ENCODE data around the gene ZFYVE26.
A peak's percentile ranks its signal among the peaks of the same experiment; 100 is the strongest.

The ZFYVE26 gene

GRCh38 chr14:67756496-67756895 lies 59.9 kb downstream of the ZFYVE26 start:
- no peaks in the 10 kb centered on the region for H3K27me3 ChIP-seq (ENCODE audit: control insufficient read depth, insufficient read depth, low read length)
- H3K9me3 ChIP-seq (ENCODE audit: control insufficient read depth, insufficient read depth, low read length) = no peaks in the 10 kb centered on the region
- DNase-seq (ENCODE audit: low read depth, low spot score) = no peak
- H3K36me3 ChIP-seq (ENCODE audit: control insufficient read depth, insufficient read depth, low read length) = peaks cover 17% of the 10 kb centered on the region; the same call in 1 of the 2 replicates
- H3K4me3 ChIP-seq (ENCODE audit: low read length) = no peak overlapping the region
- no peaks in the 10 kb centered on the region for H3K4me1 ChIP-seq (ENCODE audit: control insufficient read depth, insufficient read depth, low read length)
- no peak overlapping the region for H3K27ac ChIP-seq (ENCODE audit: low read length)
- WGBS (ENCODE audit: insufficient coverage, insufficient read length) = no CpG with 5 or more reads among the region's 1 CpG

DNA sequence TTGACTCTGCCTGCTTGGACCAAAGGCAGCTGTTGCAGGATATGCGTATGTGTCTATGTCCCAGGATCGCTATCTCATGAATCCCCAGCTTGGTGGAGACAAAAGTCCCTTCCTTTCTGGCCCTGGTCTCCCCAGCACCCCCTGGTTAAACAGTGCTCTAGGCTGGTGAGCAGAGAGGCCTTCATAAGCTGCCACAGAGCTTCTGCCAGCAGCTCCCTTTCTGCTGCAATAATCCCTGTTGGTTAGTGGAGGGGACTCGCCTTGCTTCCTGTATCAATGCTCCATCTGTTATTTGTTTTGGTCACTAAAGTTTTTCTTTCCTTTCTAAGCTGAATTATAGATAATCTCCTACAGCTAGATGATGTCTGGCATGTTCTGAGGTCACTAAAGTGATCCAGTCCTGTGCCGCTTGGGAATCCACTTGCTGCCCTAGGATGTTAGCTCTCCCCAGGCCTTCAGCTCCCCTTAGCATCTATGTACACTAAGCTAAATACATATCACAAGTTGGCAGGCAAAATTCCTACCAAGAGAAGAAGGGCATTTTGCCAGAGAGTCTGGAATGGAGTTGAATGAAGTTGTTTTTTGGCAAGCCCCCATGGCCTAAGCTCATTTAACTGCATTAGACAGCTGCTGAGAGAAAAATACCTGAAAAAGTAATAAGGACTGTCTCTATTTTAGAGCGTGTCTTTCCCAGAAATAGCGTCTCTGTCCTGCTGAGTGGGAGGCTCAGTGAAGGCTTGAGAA lies 66.9 kb downstream of the ZFYVE26 start:
- Histone ChIP-seq H3K27me3 (ENCODE audit: control insufficient read depth, insufficient read depth, low read length) (no peaks in the 10 kb centered on the region), H3K27ac (ENCODE audit: low read length) (no peak overlapping the region), H3K36me3 (ENCODE audit: control insufficient read depth, insufficient read depth, low read length) (peaks cover 21% of the 10 kb centered on the region; the same call in 1 of the 2 replicates), H3K4me1 (ENCODE audit: control insufficient read depth, insufficient read depth, low read length) (no peaks in the 10 kb centered on the region), H3K4me3 (ENCODE audit: low read length) (no peak overlapping the region), H3K9me3 (ENCODE audit: control insufficient read depth, insufficient read depth, low read length) (no peaks in the 10 kb centered on the region)
- no CpG with 5 or more reads among the region's 6 CpGs for WGBS (ENCODE audit: insufficient coverage, insufficient read length)
- no peak for DNase-seq (ENCODE audit: low read depth, low spot score)

DNA sequence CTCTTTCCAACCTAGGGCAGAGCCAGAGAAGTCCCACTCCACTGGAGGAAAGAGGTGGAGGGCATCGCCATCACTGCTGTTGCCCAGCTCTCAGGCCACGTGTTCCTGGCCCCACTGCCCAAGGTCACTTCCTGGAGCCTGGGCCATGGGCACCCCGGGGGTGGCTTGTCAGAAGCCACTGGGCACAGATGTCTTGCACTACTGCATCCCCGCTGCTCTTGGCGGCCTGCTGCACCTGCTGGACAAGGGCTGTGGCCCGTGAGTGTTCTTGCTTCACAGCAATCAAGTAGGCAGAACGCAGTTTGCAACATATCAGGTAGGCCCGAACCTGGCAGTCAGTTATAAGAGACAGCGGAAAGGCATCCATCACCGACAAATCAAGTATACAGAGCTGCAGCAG lies 68.1 kb downstream of the ZFYVE26 start:
- Histone ChIP-seq H3K4me1 (ENCODE audit: control insufficient read depth, insufficient read depth, low read length) (no peaks in the 10 kb centered on the region), H3K4me3 (ENCODE audit: low read length) (no peak overlapping the region), H3K27ac (ENCODE audit: low read length) (no peak overlapping the region), H3K27me3 (ENCODE audit: control insufficient read depth, insufficient read depth, low read length) (no peaks in the 10 kb centered on the region), H3K9me3 (ENCODE audit: control insufficient read depth, insufficient read depth, low read length) (no peaks in the 10 kb centered on the region), H3K36me3 (ENCODE audit: control insufficient read depth, insufficient read depth, low read length) (peaks cover 20% of the 10 kb centered on the region; the same call in 1 of the 2 replicates)
- WGBS (ENCODE audit: insufficient coverage, insufficient read length) = no CpG with 5 or more reads among the region's 10 CpGs
- DNase-seq (ENCODE audit: low read depth, low spot score) = no peak

- no peaks in the 10 kb centered on the region for H3K4me1 ChIP-seq (ENCODE audit: control insufficient read depth, insufficient read depth, low read length)
- no CpG with 5 or more reads among the region's 1 CpG for WGBS (ENCODE audit: insufficient coverage, insufficient read length)
- H3K27ac ChIP-seq (ENCODE audit: low read length) = no peak overlapping the region
- H3K27me3 ChIP-seq (ENCODE audit: control insufficient read depth, insufficient read depth, low read length) = no peaks in the 10 kb centered on the region
- no peaks in the 10 kb centered on the region for H3K9me3 ChIP-seq (ENCODE audit: control insufficient read depth, insufficient read depth, low read length)
- H3K4me3 ChIP-seq (ENCODE audit: low read length) = no peak overlapping the region
- peaks cover 12% of the 10 kb centered on the region; the same call in 1 of the 2 replicates for H3K36me3 ChIP-seq (ENCODE audit: control insufficient read depth, insufficient read depth, low read length)
- no peak for DNase-seq (ENCODE audit: low read depth, low spot score)
Measured at GRCh38 chr14:67746927-67747326, 69.5 kb downstream of the ZFYVE26 start.

- Histone ChIP-seq H3K4me3 (ENCODE audit: low read length) (no peak overlapping the region), H3K4me1 (ENCODE audit: control insufficient read depth, insufficient read depth, low read length) (no peaks in the 10 kb centered on the region), H3K27me3 (ENCODE audit: control insufficient read depth, insufficient read depth, low read length) (no peaks in the 10 kb centered on the region), H3K9me3 (ENCODE audit: control insufficient read depth, insufficient read depth, low read length) (no peaks in the 10 kb centered on the region), H3K27ac (ENCODE audit: low read length) (no peak overlapping the region), H3K36me3 (ENCODE audit: control insufficient read depth, insufficient read depth, low read length) (peaks cover 6% of the 10 kb centered on the region; the same call in 1 of the 2 replicates)
- DNase-seq (ENCODE audit: low read depth, low spot score) = no peak
- WGBS (ENCODE audit: insufficient coverage, insufficient read length) = no CpG with 5 or more reads among the region's 2 CpGs
Measured at GRCh38 chr14:67744046-67744445, 72.3 kb downstream of the ZFYVE26 start.

GRCh38 chr14:67738740-67739504 lies 77.5 kb downstream of the ZFYVE26 start:
- DNase-seq (ENCODE audit: low read depth, low spot score) = no peak
- H3K4me1 ChIP-seq (ENCODE audit: control insufficient read depth, insufficient read depth, low read length) = no peaks in the 10 kb centered on the region
- no peaks in the 10 kb centered on the region for H3K36me3 ChIP-seq (ENCODE audit: control insufficient read depth, insufficient read depth, low read length)
- H3K27ac ChIP-seq (ENCODE audit: low read length) = no peak overlapping the region
- no peaks in the 10 kb centered on the region for H3K27me3 ChIP-seq (ENCODE audit: control insufficient read depth, insufficient read depth, low read length)
- no CpG with 5 or more reads among the region's 12 CpGs for WGBS (ENCODE audit: insufficient coverage, insufficient read length)
- no peak overlapping the region for H3K4me3 ChIP-seq (ENCODE audit: low read length)
- no peaks in the 10 kb centered on the region for H3K9me3 ChIP-seq (ENCODE audit: control insufficient read depth, insufficient read depth, low read length)

GRCh38 chr14:67736771-67737170 lies 79.6 kb downstream of the ZFYVE26 start:
- no peaks in the 10 kb centered on the region for H3K4me1 ChIP-seq (ENCODE audit: control insufficient read depth, insufficient read depth, low read length)
- no CpG with 5 or more reads among the region's 4 CpGs for WGBS (ENCODE audit: insufficient coverage, insufficient read length)

GRCh38 chr14:67735336-67736147 lies 80.8 kb downstream of the ZFYVE26 start:
- Histone ChIP-seq H3K9me3 (ENCODE audit: control insufficient read depth, insufficient read depth, low read length) (no peaks in the 10 kb centered on the region), H3K4me1 (ENCODE audit: control insufficient read depth, insufficient read depth, low read length) (no peaks in the 10 kb centered on the region), H3K27ac (ENCODE audit: low read length) (no peak overlapping the region), H3K27me3 (ENCODE audit: control insufficient read depth, insufficient read depth, low read length) (no peaks in the 10 kb centered on the region), H3K36me3 (ENCODE audit: control insufficient read depth, insufficient read depth, low read length) (no peaks in the 10 kb centered on the region), H3K4me3 (ENCODE audit: low read length) (no peak overlapping the region)
- DNase-seq (ENCODE audit: low read depth, low spot score) = no peak
- no CpG with 5 or more reads among the region's 10 CpGs for WGBS (ENCODE audit: insufficient coverage, insufficient read length)

More at GRCh38 chr14:67736771-67737170, 79.6 kb downstream of the ZFYVE26 start:
- no peaks in the 10 kb centered on the region for H3K9me3 ChIP-seq (ENCODE audit: control insufficient read depth, insufficient read depth, low read length)
- no peaks in the 10 kb centered on the region for H3K27me3 ChIP-seq (ENCODE audit: control insufficient read depth, insufficient read depth, low read length)
- H3K27ac ChIP-seq (ENCODE audit: low read length) = no peak overlapping the region
- no peaks in the 10 kb centered on the region for H3K36me3 ChIP-seq (ENCODE audit: control insufficient read depth, insufficient read depth, low read length)
- no peak overlapping the region for H3K4me3 ChIP-seq (ENCODE audit: low read length)
- DNase-seq (ENCODE audit: low read depth, low spot score) = no peak

- H3K27ac ChIP-seq (ENCODE audit: low read length) = no peak overlapping the region
- DNase-seq (ENCODE audit: low read depth, low spot score) = peak; percentile 22
- H3K4me1 ChIP-seq (ENCODE audit: control insufficient read depth, insufficient read depth, low read length) = no peaks in the 10 kb centered on the region
- no peaks in the 10 kb centered on the region for H3K36me3 ChIP-seq (ENCODE audit: control insufficient read depth, insufficient read depth, low read length)
- no peak overlapping the region for H3K4me3 ChIP-seq (ENCODE audit: low read length)
- no peaks in the 10 kb centered on the region for H3K27me3 ChIP-seq (ENCODE audit: control insufficient read depth, insufficient read depth, low read length)
- H3K9me3 ChIP-seq (ENCODE audit: control insufficient read depth, insufficient read depth, low read length) = no peaks in the 10 kb centered on the region
- no CpG with 5 or more reads among the region's 3 CpGs for WGBS (ENCODE audit: insufficient coverage, insufficient read length)
Measured at GRCh38 chr14:67734675-67735074, 81.7 kb downstream of the ZFYVE26 start.

GRCh38 chr14:67733616-67734015 lies 82.8 kb downstream of the ZFYVE26 start:
- Histone ChIP-seq H3K36me3 (ENCODE audit: control insufficient read depth, insufficient read depth, low read length) (no peaks in the 10 kb centered on the region), H3K9me3 (ENCODE audit: control insufficient read depth, insufficient read depth, low read length) (no peaks in the 10 kb centered on the region), H3K27me3 (ENCODE audit: control insufficient read depth, insufficient read depth, low read length) (no peaks in the 10 kb centered on the region), H3K27ac (ENCODE audit: low read length) (no peak overlapping the region), H3K4me3 (ENCODE audit: low read length) (no peak overlapping the region), H3K4me1 (ENCODE audit: control insufficient read depth, insufficient read depth, low read length) (no peaks in the 10 kb centered on the region)
- WGBS (ENCODE audit: insufficient coverage, insufficient read length) = no CpG with 5 or more reads among the region's 4 CpGs
- no peak for DNase-seq (ENCODE audit: low read depth, low spot score)
